ENCODE measurements around the gene MLX.

GRCh38 chr17:42536372-42537155 is 30.3 kb upstream of the MLX start:
- TF ChIP-seq EZH2phosphoT487 (IDR thresholded peaks at IDR 0.05; ENCODE audit: borderline replicate concordance, low read length) (no peak), CTCF (IDR thresholded peaks at IDR 0.05; ENCODE audit: low read depth, low read length, poor library complexity, severe bottlenecking) (no peak)

All from DOHH2 (cell line).